ENCODE measurements around the gene HHAT.

HHAT gene

DNA sequence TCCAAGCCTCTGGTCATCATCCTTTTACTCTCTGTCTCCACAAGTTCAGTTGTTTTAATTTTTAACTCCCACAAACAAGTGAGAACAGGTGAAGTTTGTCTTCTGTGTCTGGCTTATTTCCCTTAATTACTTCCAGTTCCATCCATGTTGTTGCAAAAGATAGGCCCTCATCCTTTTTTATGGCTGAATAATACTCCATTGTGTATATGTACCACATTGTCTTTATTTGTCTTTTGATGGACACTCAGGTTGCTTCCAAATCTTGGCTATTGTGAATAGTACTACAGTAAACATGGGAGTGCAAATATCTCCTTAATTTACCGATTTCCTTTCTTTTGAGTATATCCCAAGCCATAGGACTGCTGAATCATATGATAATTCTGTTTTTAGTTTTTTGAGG is 262.5 kb downstream of the HHAT start:
- TF ChIP-seq ZFX (IDR thresholded peaks at IDR 0.05; ENCODE audit: borderline replicate concordance) = no peak
- TF ChIP-seq, protein P1, sequence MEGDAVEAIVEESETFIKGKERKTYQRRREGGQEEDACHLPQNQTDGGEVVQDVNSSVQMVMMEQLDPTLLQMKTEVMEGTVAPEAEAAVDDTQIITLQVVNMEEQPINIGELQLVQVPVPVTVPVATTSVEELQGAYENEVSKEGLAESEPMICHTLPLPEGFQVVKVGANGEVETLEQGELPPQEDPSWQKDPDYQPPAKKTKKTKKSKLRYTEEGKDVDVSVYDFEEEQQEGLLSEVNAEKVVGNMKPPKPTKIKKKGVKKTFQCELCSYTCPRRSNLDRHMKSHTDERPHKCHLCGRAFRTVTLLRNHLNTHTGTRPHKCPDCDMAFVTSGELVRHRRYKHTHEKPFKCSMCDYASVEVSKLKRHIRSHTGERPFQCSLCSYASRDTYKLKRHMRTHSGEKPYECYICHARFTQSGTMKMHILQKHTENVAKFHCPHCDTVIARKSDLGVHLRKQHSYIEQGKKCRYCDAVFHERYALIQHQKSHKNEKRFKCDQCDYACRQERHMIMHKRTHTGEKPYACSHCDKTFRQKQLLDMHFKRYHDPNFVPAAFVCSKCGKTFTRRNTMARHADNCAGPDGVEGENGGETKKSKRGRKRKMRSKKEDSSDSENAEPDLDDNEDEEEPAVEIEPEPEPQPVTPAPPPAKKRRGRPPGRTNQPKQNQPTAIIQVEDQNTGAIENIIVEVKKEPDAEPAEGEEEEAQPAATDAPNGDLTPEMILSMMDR (IDR thresholded peaks at IDR 0.05) = no peak
- H3K27ac ChIP-seq = no peak overlapping the region

DNA sequence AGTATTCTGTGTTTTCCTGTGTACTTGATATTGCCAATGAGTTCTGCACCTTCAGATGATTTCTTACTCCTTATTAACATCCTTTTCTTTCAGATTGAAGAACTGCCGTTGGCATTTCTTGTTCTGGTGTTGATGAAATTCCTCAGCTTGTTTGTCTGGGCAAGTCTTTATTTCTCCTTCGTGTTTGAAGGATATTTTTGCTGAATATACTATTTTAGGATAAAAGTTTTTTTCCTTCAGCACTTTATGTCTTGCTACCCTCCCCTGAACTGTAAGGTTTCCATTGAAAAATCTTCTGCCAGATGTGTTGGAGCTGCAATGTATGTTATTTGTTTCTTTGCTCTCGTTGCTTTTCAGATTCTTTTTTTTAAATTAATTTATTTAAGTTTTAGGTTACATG is 265.9 kb downstream of the HHAT start:
- no peak for TF ChIP-seq ZFX (IDR thresholded peaks at IDR 0.05; ENCODE audit: borderline replicate concordance)
- TF ChIP-seq, protein P1 (IDR thresholded peaks at IDR 0.05) = no peak
- no peak overlapping the region for H3K27ac ChIP-seq

DNA sequence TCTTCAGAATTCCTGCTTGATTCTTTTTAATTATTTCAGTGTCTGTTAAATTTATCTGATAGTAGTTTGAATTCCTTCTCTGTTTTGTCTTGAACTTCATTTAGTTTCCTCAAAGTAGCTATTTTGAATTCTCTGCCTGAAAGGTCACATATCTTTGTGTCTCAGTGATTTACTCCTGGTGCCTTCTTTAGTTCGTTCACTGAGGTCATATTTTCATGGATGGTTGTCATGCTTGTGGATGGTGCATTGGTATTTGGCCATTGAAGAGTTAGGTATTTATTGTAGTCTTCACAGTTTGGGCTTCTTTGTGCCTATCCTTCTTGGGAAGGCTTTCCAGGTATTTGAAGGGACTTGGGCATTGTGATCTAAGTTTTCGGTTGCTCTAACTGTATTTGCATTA is 267.9 kb downstream of the HHAT start:
- H3K27ac ChIP-seq = no peak overlapping the region
- no peak for TF ChIP-seq ZFX (IDR thresholded peaks at IDR 0.05; ENCODE audit: borderline replicate concordance)
- TF ChIP-seq, protein P1 (IDR thresholded peaks at IDR 0.05) = no peak

DNA sequence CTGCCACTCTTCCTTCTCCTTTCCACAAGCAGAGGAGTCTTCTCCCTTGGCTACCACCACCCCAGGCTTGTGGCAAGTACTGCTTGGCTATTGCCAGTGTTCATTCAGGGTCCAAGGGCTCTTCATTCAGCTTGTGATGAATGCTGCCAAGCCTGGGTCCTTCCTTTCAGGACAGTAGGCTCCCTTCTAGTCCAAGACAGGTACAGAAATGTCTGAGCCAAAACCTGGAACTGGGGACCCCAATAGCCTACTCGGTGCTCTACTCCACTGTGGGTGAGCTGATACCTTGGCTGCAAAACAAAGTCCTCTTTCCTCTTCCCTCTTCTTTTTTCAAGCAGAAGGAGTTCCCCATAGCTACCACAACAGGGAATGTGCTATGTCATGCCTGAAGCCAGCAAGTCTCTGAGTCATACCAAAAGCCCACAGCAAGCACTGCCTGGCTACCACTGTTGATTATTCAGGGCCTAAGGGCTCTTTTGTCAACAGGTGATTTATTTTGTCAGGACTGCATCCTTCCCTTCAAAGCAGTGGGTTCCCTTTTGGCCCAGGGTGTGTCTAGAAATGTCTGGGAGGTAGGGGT is 268.9 kb downstream of the HHAT start:
- TF ChIP-seq, protein P1 (IDR thresholded peaks at IDR 0.05) = no peak
- TF ChIP-seq ZFX (IDR thresholded peaks at IDR 0.05; ENCODE audit: borderline replicate concordance) = no peak
- H3K27ac ChIP-seq = no peak overlapping the region

DNA sequence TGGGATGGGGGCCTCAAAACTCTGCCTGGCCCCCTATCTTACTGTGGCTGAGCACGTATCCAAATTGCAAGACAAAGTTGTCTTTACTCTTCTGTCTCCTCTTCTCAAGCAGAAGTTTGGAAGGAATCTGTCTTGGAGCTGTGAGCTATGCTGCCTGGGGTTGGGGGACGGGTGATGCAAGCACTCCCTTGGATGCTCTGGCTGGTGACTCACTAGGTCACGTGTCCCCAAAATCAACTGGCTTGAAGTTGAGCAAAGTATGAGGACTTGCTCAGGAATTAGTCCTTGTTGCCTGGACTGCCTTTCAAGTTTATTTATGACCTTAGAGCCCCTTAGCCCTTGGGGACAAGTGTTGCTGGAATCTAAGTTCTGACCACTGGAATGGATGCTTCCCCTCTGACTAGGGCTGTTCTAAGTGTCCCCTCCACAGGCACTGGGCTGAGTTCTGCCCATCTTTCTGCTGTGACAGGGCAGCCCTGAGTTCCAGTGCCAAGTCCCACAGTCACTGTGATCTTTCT is 269.5 kb downstream of the HHAT start:
- H3K27ac ChIP-seq = no peak overlapping the region
- TF ChIP-seq ZFX (IDR thresholded peaks at IDR 0.05; ENCODE audit: borderline replicate concordance) = no peak
- TF ChIP-seq, protein P1 (IDR thresholded peaks at IDR 0.05) = no peak

DNA sequence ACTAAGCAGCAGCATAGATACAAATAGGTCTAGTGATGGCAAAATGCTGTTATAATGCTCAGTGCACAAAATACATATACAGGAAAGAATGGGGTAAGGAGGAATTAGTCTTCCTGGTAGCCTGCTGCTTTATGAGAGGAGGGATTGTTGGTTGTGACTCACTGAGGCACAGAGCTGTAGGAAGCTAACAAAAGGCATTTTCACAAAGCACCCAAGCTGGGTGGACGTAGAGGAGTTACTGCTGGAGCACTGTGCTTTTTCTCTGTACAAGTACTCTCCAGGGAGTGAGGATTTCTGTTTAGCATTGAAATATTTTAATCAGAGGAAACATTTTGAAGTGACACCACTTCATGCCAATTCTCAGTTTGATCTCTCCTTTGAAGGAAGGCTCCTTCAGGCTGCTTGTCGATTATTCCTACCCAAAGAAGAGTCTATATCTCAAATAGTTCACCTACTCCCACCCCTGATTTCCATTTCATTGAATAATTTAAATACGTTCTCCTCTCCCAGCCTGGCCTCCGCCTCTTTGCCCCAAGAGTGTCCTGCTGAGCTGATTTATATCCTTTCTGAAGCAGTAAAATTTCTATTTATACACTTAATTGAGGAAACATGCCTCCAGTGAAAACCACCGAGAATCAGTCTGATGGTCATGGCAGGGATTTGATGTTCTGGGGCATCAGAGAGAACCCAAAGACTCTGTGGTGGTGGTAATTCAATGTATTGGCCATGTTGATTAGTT is 271.9 kb downstream of the HHAT start:
- TF ChIP-seq, protein P1 (IDR thresholded peaks at IDR 0.05) = no peak
- TF ChIP-seq ZFX (IDR thresholded peaks at IDR 0.05; ENCODE audit: borderline replicate concordance) = no peak
- no peak overlapping the region for H3K27ac ChIP-seq

DNA sequence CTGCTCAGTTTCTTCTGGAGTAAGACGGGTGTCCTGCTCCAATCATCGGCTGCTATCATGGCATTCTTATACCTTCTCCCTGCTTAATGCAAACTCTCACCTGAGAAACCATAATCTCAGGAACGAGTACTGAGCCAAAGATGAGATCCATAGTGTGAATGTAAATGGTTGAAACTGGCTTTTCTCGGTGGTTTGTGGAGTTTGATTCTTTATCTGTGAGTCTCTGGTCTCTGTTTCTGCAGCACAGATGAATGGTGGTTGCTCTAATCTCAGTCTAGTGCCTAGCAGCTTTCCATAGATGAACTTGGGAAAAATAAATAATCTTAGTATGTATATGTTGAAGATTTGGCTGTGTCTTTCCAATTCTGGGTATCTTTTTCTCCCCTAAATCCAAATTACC is 274.4 kb downstream of the HHAT start:
- no peak overlapping the region for H3K27ac ChIP-seq
- TF ChIP-seq ZFX (IDR thresholded peaks at IDR 0.05; ENCODE audit: borderline replicate concordance) = no peak
- TF ChIP-seq, protein P1 (IDR thresholded peaks at IDR 0.05) = no peak

All from 22Rv1 (cell line).